Fibroblast of skin of right quadriceps (primary cell): ENCODE results near the gene PCDHA10.
"Not testable (repeated sequence)": the region's sequence is repeated elsewhere in the genome, so short reads cannot be mapped to it uniquely, and the experiment has no call there.

Experiments
- DNase-seq: peaks from one replicate; pipeline ENCODE4 v3.0.0-alpha.2; 2013

Gene PCDHA10

DNA sequence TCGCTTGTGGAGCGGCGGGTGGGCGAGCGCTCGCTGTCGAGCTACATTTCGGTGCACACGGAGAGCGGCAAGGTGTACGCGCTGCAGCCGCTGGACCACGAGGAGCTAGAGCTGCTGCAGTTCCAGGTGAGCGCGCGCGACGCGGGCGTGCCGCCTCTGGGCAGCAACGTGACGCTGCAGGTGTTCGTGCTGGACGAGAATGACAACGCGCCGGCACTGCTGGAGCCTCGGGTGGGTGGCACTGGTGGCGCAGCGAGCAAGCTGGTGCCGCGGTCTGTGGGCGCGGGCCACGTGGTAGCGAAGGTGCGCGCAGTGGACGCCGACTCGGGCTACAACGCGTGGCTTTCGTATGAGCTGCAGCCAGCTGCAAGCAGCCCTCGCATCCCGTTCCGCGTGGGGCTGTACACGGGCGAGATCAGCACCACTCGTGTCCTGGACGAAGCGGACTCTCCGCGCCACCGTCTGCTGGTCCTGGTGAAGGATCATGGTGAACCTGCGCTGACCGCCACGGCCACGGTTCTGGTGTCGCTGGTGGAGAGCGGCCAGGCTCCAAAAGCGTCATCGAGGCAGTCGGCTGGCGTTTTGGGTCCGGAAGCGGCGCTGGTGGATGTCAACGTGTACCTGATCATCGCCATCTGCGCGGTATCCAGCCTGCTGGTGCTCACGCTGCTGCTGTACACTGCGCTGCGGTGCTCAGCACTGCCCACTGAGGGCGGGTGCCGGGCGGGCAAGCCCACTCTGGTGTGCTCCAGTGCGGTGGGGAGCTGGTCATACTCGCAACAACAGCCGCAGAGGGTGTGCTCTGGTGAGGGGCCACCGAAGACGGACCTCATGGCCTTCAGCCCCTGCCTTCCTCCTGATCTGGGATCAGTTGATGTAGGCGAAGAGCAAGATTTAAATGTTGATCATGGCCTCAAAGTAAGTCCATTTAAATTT is 12.6 kb upstream of the PCDHA10 start:
- no peak for DNase-seq

DNA sequence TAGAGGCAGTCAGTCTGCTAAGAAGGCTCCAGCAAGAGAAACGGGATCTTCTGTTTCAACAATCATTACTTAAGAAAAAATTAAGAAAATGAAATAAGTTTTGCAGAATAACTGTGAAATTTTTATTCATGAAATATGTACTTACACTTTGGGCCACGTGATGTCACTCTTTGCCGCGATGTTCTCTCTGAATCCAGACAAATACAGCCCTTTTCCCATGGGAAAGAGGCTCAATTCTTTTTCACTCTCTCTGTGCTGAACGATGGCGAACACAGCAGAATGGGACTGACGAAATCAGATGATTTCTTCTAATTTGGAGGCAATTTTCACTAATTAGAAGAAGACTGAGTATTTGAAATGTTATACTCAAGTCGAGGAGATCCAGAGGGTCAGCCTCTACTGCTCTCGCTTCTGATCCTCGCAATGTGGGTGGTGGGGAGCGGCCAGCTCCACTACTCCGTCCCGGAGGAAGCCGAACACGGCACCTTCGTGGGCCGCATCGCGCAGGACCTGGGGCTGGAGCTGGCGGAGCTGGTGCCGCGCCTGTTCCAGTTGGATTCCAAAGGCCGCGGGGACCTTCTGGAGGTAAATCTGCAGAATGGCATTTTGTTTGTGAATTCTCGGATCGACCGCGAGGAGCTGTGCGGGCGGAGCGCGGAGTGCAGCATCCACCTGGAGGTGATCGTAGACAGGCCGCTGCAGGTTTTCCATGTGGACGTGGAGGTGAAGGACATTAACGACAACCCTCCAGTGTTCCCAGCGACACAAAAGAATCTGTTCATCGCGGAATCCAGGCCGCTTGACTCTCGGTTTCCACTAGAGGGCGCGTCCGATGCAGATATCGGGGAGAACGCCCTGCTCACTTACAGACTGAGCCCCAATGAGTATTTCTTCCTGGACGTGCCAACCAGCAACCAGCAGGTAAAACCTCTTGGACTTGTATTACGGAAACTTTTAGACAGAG is 7.3 kb upstream of the PCDHA10 start, which contains the start of gene PCDHA9:
PCDHA9 (plus strand) TSS at position 244 of the 964 bp plus-strand sequence; CDS start at position 358, 114 bp downstream.
- DNase-seq = not testable (repeated sequence)

DNA sequence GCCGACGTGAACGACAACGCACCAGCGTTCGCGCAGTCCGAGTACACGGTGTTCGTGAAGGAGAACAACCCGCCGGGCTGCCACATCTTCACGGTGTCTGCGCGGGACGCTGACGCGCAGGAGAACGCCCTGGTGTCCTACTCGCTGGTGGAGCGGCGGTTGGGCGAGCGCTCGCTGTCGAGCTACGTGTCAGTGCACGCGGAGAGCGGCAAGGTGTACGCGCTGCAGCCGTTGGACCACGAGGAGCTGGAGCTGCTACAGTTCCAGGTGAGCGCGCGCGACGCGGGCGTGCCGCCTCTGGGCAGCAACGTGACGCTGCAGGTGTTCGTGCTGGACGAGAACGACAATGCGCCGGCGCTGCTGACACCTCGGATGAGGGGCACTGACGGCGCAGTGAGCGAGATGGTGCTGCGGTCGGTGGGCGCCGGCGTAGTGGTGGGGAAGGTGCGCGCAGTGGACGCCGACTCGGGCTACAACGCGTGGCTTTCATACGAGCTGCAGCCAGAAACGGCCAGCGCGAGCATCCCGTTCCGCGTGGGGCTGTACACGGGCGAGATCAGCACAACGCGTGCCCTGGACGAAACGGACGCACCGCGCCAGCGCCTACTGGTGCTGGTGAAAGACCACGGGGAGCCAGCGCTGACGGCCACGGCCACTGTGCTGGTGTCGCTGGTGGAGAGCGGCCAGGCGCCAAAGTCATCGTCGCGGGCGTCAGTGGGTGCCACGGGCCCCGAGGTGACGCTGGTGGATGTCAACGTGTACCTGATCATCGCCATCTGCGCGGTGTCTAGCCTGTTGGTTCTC is 5.7 kb upstream of the PCDHA10 start:
- DNase-seq = not testable (repeated sequence)

- DNase-seq = no peak
Observed at GRCh38 chr5:140857177-140857986, 1.7 kb downstream of the PCDHA10 start.

- DNase-seq = no peak
Observed at GRCh38 chr5:140857987-140858240, 2.2 kb downstream of the PCDHA10 start.

DNA sequence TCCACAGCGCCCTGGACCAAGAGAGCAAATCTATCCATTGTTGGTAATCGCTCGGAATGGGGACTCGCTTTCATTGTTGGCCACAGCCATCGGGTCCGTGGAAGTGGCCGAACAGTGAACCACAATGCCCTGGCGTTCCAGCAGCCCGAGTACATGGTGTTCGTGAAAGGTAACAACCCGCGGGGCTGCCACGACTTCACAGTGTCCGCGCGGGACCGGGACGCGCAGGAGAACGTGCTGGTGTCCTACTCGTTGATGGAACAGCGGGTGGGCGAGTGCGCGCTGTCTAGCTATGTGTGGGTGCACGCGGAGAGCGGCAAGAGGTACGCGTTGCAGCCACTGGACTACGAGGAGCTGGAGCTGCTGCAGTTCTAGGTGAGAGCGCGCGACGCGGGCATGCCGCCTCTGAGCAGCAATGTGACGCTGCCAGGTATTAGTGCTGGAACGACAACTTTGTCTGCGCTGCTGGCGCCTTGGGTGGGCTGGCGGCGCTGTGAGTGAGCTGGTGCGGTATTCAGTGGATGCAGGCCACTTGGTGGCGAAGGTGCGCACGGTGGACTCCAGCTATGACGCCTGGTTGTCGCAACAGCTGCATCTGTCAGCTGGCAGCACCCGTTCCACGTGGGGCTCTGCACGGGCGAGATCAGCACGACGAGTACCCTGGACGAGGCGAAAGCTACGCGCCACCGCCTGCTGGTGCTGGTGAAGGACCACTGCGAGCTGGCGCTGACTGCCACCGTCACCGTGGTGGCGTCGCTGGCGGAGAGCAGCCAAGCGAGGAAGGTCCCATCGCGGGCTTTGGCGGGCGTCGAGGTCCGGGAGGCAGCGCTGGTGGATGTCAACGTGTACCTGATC is 7.0 kb downstream of the PCDHA10 start:
- DNase-seq = no peak

DNA sequence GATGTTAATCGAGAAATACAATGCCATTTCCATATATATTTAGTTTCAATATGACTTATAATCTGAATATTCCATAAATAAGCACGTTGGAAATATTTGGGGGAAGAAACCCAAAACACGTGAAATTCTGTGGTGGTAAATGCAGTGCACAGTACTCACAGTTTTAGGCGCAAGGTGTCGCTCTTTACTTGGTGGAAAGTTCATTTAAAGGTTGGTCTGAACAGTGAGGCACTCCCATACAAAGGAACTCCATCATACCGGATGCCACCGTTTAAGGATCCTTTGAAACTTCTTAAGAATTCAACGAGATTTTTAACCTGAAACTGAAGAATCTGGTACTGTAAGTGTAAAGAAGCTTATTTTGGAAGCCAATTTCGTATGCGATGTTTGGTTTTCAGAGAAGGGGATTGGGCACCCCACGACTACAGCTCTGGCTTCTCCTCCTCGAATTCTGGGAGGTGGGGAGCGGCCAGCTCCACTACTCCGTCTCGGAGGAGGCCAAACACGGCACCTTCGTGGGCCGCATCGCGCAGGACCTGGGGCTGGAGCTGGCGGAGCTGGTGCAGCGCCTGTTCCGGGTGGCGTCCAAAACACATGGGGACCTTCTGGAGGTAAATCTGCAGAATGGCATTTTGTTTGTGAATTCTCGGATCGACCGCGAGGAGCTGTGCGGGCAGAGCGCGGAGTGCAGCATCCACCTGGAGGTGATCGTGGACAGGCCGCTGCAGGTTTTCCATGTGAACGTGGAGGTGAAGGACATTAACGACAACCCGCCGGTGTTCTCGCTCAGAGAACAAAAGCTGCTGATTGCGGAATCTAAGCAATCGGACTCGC is 13.2 kb downstream of the PCDHA10 start, which contains the start of gene PCDHA11:
PCDHA11 (plus strand) TSS at position 237 of the 834 bp plus-strand sequence; CDS start at position 384, 147 bp downstream.
- DNase-seq = no peak

DNA sequence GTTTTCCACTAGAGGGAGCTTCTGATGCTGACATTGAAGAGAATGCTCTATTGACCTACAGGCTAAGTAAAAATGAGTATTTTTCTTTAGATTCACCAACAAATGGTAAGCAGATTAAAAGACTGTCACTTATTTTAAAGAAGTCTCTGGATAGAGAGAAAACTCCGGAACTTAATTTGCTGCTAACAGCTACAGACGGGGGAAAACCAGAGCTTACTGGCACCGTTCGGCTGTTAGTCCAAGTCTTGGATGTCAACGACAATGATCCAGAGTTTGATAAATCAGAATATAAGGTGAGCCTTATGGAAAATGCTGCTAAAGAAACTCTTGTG is 13.8 kb downstream of the PCDHA10 start:
- no peak for DNase-seq

DNA sequence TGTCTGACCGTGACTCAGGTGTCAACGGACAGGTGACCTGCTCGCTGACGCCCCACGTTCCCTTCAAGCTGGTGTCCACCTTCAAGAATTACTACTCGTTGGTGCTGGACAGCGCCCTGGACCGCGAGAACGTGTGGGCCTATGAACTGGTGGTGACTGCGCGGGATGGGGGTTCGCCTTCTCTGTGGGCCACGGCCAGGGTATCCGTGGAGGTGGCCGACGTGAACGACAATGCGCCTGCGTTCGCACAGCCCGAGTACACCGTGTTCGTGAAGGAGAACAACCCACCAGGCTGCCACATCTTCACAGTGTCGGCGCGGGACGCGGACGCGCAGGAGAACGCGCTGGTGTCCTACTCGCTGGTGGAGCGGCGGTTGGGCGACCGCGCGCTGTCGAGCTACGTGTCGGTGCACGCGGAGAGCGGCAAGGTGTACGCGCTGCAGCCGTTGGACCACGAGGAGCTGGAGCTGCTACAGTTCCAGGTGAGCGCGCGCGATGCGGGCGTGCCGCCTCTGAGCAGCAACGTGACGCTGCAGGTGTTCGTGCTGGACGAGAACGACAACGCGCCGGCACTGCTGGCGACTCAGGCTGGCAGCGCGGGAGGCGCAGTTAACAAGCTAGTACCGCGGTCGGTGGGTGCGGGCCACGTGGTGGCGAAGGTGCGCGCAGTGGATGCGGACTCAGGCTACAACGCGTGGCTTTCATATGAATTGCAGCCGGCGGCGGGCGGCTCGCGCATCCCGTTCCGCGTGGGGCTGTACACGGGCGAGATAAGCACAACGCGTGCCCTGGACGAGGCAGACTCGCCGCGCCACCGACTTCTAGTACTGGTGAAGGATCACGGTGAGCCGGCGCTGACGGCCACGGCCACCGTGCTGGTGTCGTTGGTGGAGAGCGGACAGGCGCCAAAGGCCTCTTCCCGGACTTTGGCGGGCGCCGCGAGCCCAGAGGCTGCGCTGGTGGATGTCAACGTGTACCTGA is 14.8 kb downstream of the PCDHA10 start:
- DNase-seq = no peak

DNA sequence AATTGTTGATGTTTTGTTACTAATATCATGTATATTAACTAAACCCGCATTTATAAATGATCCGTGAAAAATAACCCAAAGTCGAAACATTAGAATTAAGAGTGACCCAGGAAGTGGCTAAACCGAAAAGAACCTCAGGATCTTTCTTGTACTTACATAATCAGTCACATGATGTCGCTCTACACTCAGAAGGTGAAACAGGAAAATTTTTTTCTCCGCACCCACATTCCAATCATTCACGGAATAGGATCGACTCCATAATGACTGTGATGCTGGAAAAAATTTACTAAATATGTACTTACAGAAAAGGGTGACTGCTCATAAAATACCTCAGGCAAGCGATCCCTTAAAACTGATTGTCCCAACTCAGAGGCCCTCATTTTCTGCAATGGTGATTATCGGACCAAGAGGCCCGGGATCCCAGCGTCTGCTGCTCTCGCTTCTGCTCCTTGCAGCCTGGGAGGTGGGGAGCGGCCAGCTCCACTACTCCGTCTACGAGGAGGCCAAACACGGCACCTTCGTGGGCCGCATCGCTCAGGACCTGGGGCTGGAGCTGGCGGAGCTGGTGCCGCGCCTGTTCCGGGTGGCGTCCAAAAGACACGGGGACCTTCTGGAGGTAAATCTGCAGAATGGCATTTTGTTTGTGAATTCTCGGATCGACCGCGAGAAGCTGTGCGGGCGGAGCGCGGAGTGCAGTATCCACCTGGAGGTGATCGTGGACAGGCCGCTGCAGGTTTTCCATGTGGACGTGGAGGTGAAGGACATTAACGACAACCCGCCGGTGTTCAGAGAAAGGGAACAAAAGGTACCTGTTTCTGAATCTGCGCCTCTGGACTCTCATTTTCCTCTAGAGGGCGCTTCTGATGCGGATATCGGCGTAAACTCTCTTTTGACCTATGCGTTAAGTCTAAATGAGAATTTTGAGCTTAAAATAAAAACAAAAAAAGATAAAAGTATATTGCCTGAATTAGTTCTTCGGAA is 19.7 kb downstream of the PCDHA10 start, which contains the start of gene PCDHA12:
PCDHA12 (plus strand) TSS at position 224 of the 981 bp plus-strand sequence; CDS start at position 389, 165 bp downstream.
- no peak for DNase-seq

DNA sequence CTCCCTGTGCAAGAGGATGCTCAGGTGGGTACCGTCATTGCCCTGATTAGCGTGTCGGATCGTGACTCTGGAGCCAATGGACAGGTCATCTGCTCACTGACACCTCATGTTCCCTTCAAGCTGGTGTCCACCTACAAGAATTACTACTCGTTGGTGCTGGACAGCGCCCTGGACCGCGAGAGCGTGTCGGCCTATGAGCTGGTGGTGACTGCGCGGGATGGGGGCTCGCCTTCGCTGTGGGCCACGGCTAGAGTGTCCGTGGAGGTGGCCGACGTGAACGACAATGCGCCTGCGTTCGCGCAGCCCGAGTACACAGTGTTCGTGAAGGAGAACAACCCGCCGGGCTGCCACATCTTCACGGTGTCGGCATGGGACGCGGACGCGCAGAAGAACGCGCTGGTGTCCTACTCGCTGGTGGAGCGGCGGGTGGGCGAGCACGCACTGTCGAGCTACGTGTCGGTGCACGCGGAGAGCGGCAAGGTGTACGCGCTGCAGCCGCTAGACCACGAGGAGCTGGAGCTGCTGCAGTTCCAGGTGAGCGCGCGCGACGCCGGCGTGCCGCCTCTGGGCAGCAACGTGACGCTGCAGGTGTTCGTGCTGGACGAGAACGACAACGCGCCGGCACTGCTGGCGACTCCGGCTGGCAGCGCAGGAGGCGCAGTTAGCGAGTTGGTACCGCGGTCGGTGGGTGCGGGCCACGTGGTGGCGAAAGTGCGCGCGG is 21.0 kb downstream of the PCDHA10 start:
- DNase-seq = not testable (repeated sequence)

DNA sequence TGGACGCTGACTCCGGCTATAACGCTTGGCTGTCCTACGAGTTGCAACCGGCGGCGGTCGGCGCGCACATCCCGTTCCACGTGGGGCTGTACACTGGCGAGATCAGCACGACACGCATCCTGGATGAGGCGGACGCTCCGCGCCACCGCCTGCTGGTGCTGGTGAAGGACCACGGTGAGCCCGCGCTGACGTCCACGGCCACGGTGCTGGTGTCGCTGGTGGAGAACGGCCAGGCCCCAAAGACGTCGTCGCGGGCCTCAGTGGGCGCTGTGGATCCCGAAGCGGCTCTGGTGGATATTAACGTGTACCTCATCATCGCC is 21.5 kb downstream of the PCDHA10 start:
- DNase-seq = no peak

DNA sequence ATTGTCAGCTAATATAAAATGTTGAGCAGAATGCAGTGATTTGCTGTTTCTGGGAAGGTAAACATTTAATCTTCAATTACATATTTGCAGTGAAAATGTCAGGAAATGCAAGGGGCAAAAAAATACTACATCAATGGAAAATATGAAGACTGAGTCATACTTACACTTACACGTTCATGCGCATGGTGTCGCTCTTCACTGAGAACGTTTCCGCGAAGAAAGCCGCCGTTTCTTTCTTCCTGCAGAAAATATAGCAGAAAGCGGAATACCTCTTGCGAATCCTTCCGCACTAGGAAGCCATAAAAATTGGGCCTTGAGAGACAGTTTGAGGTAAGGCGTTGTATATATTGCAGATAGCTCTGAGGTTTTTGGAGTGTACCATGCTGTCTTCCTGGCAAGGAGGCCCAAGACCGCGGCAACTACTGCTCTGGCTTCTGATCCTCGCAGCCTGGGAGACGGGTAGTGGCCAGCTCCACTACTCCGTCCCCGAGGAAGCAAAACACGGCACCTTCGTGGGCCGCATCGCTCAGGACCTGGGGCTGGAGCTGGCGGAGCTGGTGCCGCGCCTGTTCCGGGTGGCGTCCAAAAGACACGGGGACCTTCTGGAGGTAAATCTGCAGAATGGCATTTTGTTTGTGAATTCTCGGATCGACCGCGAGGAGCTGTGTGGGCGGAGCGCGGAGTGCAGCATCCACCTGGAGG is 26.3 kb downstream of the PCDHA10 start, which contains the start of gene PCDHA13:
PCDHA13 (plus strand) TSS at position 236 of the 702 bp plus-strand sequence; CDS start at position 381, 145 bp downstream.
- DNase-seq = no peak

GRCh38 chr5:140882591-140882899 is 26.8 kb downstream of the PCDHA10 start:
- no peak for DNase-seq

- DNase-seq = no peak
Observed at GRCh38 chr5:140883373-140883772, 27.7 kb downstream of the PCDHA10 start.
